Hepatocyte (in vitro differentiated cells): ENCODE results near the gene NPHP4. TPM values are rescaled to one million over a fixed set of nuclear protein-coding genes. Genes with fewer than 3 reads are reported as not detected.

Source experiments
- DNase-seq: peaks from one replicate; pipeline ENCODE4 v3.0.0-alpha.2; 2016; ENCODE audit warnings: low spot score
- H2AFZ ChIP-seq: fragments of 200-600 bp; sonication (generic); 2 replicates; pipeline ENCODE4 v1.6.0; 2016; ENCODE audit warnings: antibody characterized with exemption, mild to moderate bottlenecking
- H3K27ac ChIP-seq: fragments of 200-600 bp; sonication (generic); 2 replicates; pipeline ENCODE4 v1.5.1; 2016; ENCODE audit warnings: mild to moderate bottlenecking
- H3K27me3 ChIP-seq: fragments of 200-600 bp; sonication (generic); 2 replicates; pipeline ENCODE4 v1.6.1; 2016
- H3K36me3 ChIP-seq: fragments of 200-600 bp; sonication (generic); replicated peaks from 2 replicates; pipeline ENCODE4 v1.5.1; 2016; ENCODE audit warnings: low read depth; ENCODE audit not compliant: insufficient read depth
- H3K4me1 ChIP-seq: fragments of 200-600 bp; sonication (generic); 2 replicates; pipeline ENCODE4 v1.5.1; 2016; ENCODE audit warnings: mild to moderate bottlenecking, moderate library complexity; ENCODE audit not compliant: insufficient read depth
- H3K4me2 ChIP-seq: fragments of 200-600 bp; sonication (generic); 2 replicates; pipeline ENCODE4 v1.6.0; 2016
- H3K4me3 ChIP-seq: fragments of 200-600 bp; sonication (generic); 2 replicates; pipeline ENCODE4 v1.5.1; 2016; ENCODE audit warnings: mild to moderate bottlenecking
- H3K79me2 ChIP-seq: fragments of 200-600 bp; sonication (generic); 2 replicates; pipeline ENCODE4 v1.6.0; 2017; ENCODE audit warnings: mild to moderate bottlenecking
- H3K9me2 ChIP-seq: fragments of 200-600 bp; sonication (generic); replicated peaks from 2 replicates; pipeline ENCODE4 v1.6.0; 2017; ENCODE audit warnings: mild to moderate bottlenecking; ENCODE audit not compliant: insufficient read depth
- H3K9me3 ChIP-seq: fragments of 200-600 bp; sonication (generic); 2 replicates; pipeline ENCODE4 v1.5.1; 2016; ENCODE audit warnings: low read depth, mild to moderate bottlenecking
- H4K20me1 ChIP-seq: fragments of 200-600 bp; sonication (generic); 2 replicates; pipeline ENCODE4 v1.6.0; 2016; ENCODE audit warnings: mild to moderate bottlenecking; ENCODE audit not compliant: insufficient read depth, poor library complexity, severe bottlenecking
- CTCF ChIP-seq: fragments of 200-600 bp; sonication (generic); IDR thresholded peaks from 2 replicates; pipeline ENCODE4 v1.5.1; 2016; ENCODE audit warnings: antibody characterized with exemption, mild to moderate bottlenecking; ENCODE audit not compliant: poor library complexity
- EZH2 ChIP-seq: fragments of 200-600 bp; sonication (generic); IDR thresholded peaks from 2 replicates; pipeline ENCODE4 v1.6.1; 2016; ENCODE audit warnings: antibody characterized with exemption, mild to moderate bottlenecking, borderline replicate concordance
- EZH2phosphoT487 ChIP-seq: fragments of 200-600 bp; sonication (generic); IDR thresholded peaks from one replicate; pipeline ENCODE4 v1.6.1; 2018; ENCODE audit warnings: antibody characterized with exemption, mild to moderate bottlenecking, low read depth, moderate library complexity; ENCODE audit not compliant: unreplicated experiment, severe bottlenecking
- WGBS: methylation state at CpG from one replicate; pipeline ENCODE4 v1.1.6; 2016; ENCODE audit warnings: low lambda C conversion rate; ENCODE audit errors: missing lambda C conversion rate; 5-methylcytosine and 5-hydroxymethylcytosine counted together
- polyA plus RNA-seq: library from polyadenylated mRNA; unstranded; fragments of >200 nt; fragmentation: Nextera tagmentation; extraction: Ambion mirVana; gene quantifications from 2 replicates; pipeline ENCODE4 v1.2.1, GENCODE V29; 2016
- total RNA-seq: library from RNA; depleted of rRNA; stranded (reverse); fragments of >200 nt; gene quantifications from 2 replicates; pipeline ENCODE4 v1.2.3, GENCODE V29; 2014

Gene NPHP4
- total and polyA plus RNA-seq, 2 experiments from 2014 or later = 5.6 to 6.0 TPM

- Histone ChIP-seq H3K27ac (no peak overlapping the region), H2AFZ (no peak overlapping the region), H3K36me3 (no peaks in the 10 kb centered on the region), H3K4me3 (no peak overlapping the region), H3K4me1 (no peaks in the 10 kb centered on the region), H3K4me2 (peak overlapping the region; percentile 41), H3K27me3 (no peaks in the 10 kb centered on the region), H3K79me2 (no peaks in the 10 kb centered on the region), H3K9me2 (no peaks in the 10 kb centered on the region), H4K20me1 (no peaks in the 10 kb centered on the region), H3K9me3 (no peaks in the 10 kb centered on the region)
- WGBS = 25% methylated on average over 19 of the region's 21 CpGs
- DNase-seq = peak; percentile 67
- TF ChIP-seq CTCF = peak; percentile 48
- no peak for TF ChIP-seq EZH2
Observed at GRCh38 chr1:6033986-6034749, 41.9 kb upstream of the NPHP4 start.

GRCh38 chr1:6033124-6033523 lies 40.9 kb upstream of the NPHP4 start:
- 93% methylated on average over 8 of the region's 8 CpGs for WGBS

GRCh38 chr1:6030547-6031261 lies 38.5 kb upstream of the NPHP4 start:
- H3K36me3 ChIP-seq = no peaks in the 10 kb centered on the region
- no peak for DNase-seq
- TF ChIP-seq EZH2 (no peak), EZH2phosphoT487 (no peak), CTCF (no peak)

More at GRCh38 chr1:6033124-6033523, 40.9 kb upstream of the NPHP4 start:
- TF ChIP-seq EZH2 (no peak), CTCF (no peak), EZH2phosphoT487 (no peak)
- Histone ChIP-seq H3K27ac (no peak overlapping the region), H3K4me1 (no peaks in the 10 kb centered on the region), H3K9me3 (no peaks in the 10 kb centered on the region), H3K79me2 (no peaks in the 10 kb centered on the region), H3K4me3 (no peak overlapping the region), H4K20me1 (no peaks in the 10 kb centered on the region), H3K4me2 (no peak overlapping the region), H3K36me3 (no peaks in the 10 kb centered on the region), H2AFZ (no peak overlapping the region), H3K9me2 (no peaks in the 10 kb centered on the region), H3K27me3 (no peaks in the 10 kb centered on the region)
- DNase-seq = no peak

More at GRCh38 chr1:6030547-6031261, 38.5 kb upstream of the NPHP4 start:
- Histone ChIP-seq H3K27ac (no peak overlapping the region), H3K9me3 (no peaks in the 10 kb centered on the region), H3K4me3 (no peak overlapping the region), H3K9me2 (no peaks in the 10 kb centered on the region), H2AFZ (no peak overlapping the region), H4K20me1 (no peaks in the 10 kb centered on the region), H3K27me3 (no peaks in the 10 kb centered on the region), H3K4me1 (no peaks in the 10 kb centered on the region), H3K4me2 (no peak overlapping the region), H3K79me2 (no peaks in the 10 kb centered on the region)
- 93% methylated on average over 2 of the region's 2 CpGs for WGBS
